ENCODE measurements around the gene ADD1. TPM values are rescaled to one million over a fixed set of nuclear protein-coding genes. Genes with fewer than 3 reads are reported as not detected.

The ADD1 gene
- total RNA-seq, 4 donors from 2014 or later: 253 to 402 (median 311) TPM

DNA sequence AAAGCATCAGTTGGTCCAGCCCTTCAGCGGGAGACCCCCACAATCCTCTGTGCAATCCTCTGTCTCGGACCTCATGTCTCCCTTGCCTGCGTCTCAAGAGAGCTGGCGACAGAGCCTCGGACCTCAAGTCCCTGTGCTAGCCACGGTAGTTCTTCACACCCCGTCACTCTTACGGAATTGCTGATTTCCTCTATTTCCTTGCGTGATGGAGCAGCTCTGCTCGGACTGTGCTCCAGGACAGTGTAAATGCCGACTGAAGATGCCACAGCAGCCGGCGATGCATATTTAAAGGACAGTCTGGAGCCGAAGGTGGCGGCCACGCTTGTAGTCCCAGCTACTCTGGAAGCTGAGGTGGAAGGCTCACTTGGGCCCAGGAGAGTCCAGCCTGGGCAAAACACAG lies 121.6 kb downstream of the ADD1 start:
- no peaks in the 10 kb centered on the region for H3K27me3 ChIP-seq
- 95% methylated on average over 13 of the region's 16 CpGs for WGBS

DNA sequence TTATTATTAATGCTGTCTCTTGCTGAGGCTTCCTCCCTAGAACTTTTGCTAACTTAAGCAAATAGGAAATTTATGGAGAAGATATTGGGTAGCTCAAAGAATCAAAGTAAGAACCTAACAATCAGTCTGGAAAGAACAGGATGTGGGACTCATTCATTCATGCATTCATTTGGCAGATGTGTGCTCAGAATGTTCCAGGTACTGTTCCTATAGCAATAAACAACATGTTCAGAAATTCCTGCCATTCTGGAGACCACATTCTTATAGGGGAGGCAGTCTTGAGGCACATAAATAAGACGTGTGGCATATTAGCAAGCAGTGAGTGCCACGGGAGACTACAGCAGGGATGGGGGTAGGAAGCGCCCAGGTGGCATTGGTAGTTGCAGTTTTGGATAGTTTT lies 124.7 kb downstream of the ADD1 start:
- WGBS: 65% methylated on average over 3 of the region's 3 CpGs
- intact Hi-C loops (cut with DNase I): loop anchor here (10.0 kb wide), 2 partner anchors 204 to 554 kb away; partner anchors contain the start of genes CFAP99 and ZFYVE28
- Histone ChIP-seq H3K4me3 (no peak overlapping the region), H3K36me3 (peaks cover 0 to 3% (median 0%) of the 10 kb centered on the region in 4 donors), H3K4me1 (peaks cover 9 to 16% (median 13%) of the 10 kb centered on the region in 4 donors), H3K27me3 (no peaks in the 10 kb centered on the region), H3K27ac (replicated peaks in 1 of 4) (no peak overlapping the region), H3K9me3 (no peaks in the 10 kb centered on the region)
- TF ChIP-seq POLR2A (IDR thresholded peaks at IDR 0.05; ENCODE audit: low read depth): no peak
- TF ChIP-seq POLR2AphosphoS5 (IDR thresholded peaks at IDR 0.05): no peak
- TF ChIP-seq, protein P1, sequence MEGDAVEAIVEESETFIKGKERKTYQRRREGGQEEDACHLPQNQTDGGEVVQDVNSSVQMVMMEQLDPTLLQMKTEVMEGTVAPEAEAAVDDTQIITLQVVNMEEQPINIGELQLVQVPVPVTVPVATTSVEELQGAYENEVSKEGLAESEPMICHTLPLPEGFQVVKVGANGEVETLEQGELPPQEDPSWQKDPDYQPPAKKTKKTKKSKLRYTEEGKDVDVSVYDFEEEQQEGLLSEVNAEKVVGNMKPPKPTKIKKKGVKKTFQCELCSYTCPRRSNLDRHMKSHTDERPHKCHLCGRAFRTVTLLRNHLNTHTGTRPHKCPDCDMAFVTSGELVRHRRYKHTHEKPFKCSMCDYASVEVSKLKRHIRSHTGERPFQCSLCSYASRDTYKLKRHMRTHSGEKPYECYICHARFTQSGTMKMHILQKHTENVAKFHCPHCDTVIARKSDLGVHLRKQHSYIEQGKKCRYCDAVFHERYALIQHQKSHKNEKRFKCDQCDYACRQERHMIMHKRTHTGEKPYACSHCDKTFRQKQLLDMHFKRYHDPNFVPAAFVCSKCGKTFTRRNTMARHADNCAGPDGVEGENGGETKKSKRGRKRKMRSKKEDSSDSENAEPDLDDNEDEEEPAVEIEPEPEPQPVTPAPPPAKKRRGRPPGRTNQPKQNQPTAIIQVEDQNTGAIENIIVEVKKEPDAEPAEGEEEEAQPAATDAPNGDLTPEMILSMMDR (IDR thresholded peaks at IDR 0.05): no peak
- no peak for TF ChIP-seq EP300 (IDR thresholded peaks at IDR 0.05)
- no peak for DNase-seq (ENCODE audit: extremely low spot score)

More for the DNA sequence above, 121.6 kb downstream of the ADD1 start:
- no peak overlapping the region for H3K4me3 ChIP-seq
- H3K9me3 ChIP-seq: no peaks in the 10 kb centered on the region
- TF ChIP-seq POLR2A (IDR thresholded peaks at IDR 0.05; ENCODE audit: low read depth): no peak
- TF ChIP-seq EP300 (IDR thresholded peaks at IDR 0.05): no peak
- TF ChIP-seq, protein P1 (IDR thresholded peaks at IDR 0.05): no peak
- TF ChIP-seq POLR2AphosphoS5 (IDR thresholded peaks at IDR 0.05): no peak
- intact Hi-C loops (cut with DNase I): loop anchor here (10.0 kb wide), 2 partner anchors 200 to 550 kb away; partner anchors contain the start of genes CFAP99 and ZFYVE28
- H3K36me3 ChIP-seq: no peaks in the 10 kb centered on the region
- no peak for DNase-seq (ENCODE audit: extremely low spot score)
- H3K4me1 ChIP-seq: peaks cover 25 to 33% (median 29%) of the 10 kb centered on the region in 4 donors
- no peak overlapping the region for H3K27ac ChIP-seq (replicated peaks in 1 of 4)

DNA sequence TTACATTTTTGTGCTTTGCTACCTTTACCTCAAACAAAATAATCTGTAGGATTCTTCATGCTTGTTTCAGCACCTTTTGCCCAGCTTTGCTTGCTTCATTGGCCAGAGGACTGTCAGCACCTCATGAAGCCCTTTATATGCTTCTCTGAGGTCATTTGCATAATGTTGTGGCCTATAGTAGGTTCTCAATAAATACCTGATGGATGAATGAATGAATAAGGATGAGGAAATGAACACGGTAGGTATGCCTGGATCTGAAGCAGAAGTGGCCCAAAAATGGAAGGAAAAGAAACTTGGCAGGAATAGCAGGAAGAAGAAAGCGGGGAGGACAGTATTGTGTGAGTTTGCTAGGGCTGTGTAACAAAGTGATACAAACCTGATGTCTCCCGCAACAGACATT lies 127.6 kb downstream of the ADD1 start:
- H3K9me3 ChIP-seq: no peaks in the 10 kb centered on the region
- intact Hi-C loops (cut with DNase I): no loop called here
- H3K4me1 ChIP-seq: no peaks in the 10 kb centered on the region
- H3K27me3 ChIP-seq: no peaks in the 10 kb centered on the region
- 88% methylated on average over 3 of the region's 3 CpGs for WGBS
- no peak overlapping the region for H3K4me3 ChIP-seq
- DNase-seq (ENCODE audit: extremely low spot score): no peak
- TF ChIP-seq POLR2A (IDR thresholded peaks at IDR 0.05; ENCODE audit: low read depth): no peak
- no peak for TF ChIP-seq POLR2AphosphoS5 (IDR thresholded peaks at IDR 0.05)
- TF ChIP-seq, protein P1 (IDR thresholded peaks at IDR 0.05): no peak
- no peak for TF ChIP-seq EP300 (IDR thresholded peaks at IDR 0.05)
- peaks cover 0 to 3% (median 0%) of the 10 kb centered on the region in 4 donors for H3K36me3 ChIP-seq
- no peak overlapping the region for H3K27ac ChIP-seq (replicated peaks in 1 of 4)

DNA sequence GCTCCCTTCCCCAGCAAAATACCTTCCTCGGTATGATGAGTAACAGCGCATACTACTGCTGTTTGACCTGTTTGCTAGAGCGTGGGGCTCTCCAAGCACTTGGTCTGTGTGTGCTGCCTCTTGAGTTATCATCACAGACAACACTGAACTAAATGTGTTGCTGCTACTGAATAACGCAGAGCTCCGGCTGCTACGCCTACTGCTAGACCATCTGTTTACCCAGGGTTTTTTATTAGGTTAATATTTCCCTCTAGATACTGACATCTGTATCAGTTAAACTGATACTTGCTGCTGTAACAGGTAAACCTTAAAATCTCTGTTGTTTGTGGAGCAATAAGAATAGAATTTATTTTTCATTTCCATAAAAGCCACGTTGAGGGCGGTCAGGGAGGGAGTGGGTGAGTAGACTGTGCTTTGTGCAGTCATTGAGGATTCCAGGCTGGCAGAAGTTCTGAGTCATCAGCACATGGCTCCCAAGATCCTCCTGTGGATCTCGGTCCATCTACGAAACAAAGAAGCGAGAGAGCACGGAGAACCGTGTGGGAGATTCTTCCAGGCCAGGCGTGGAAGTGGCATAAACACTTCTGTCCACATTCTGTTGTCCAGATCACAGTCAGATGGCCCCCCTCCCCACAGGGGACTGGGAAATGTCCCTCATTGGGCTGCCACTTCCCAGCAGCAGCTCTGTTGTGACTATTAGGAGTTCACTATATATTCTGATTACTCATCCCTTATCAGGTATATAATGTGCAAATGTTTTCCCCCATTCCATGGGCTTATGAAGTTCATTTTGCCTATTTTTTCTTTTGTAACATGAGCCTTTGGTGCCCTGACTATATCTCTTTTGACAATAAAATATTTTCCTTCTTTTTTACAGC lies 133.8 kb downstream of the ADD1 start:
- peaks cover 0 to 3% (median 0%) of the 10 kb centered on the region in 4 donors for H3K36me3 ChIP-seq
- H3K4me1 ChIP-seq: peaks cover 0 to 3% (median 0%) of the 10 kb centered on the region in 4 donors
- peaks cover 0 to 5% (median 3%) of the 10 kb centered on the region in 4 donors for H3K9me3 ChIP-seq
- DNase-seq (ENCODE audit: extremely low spot score): no peak
- no peak overlapping the region for H3K27ac ChIP-seq (replicated peaks in 1 of 4)
- H3K4me3 ChIP-seq: no peak overlapping the region
- TF ChIP-seq, protein P1 (IDR thresholded peaks at IDR 0.05): no peak
- no peak for TF ChIP-seq POLR2AphosphoS5 (IDR thresholded peaks at IDR 0.05)
- intact Hi-C loops (cut with DNase I): loop anchor here (5.0 kb wide), 1 partner anchor 60 kb away; no protein-coding TSS in a partner anchor
- no peaks in the 10 kb centered on the region for H3K27me3 ChIP-seq
- whole genome bisulfite sequencing: 78% methylated on average over 14 of the region's 14 CpGs

Other genes starting within 250 kb of the ADD1 start
- 10 to 100 TPM; 56.1 to 85.5 (median 75.4) TPM for gene TNIP2, start 87.5 kb upstream of the ADD1 start, total RNA-seq
- gene SH3BP2, start 50.8 kb upstream of the ADD1 start, total RNA-seq: 10 to 100 TPM; 25.2 to 34.5 (median 31.5) TPM
- gene NOP14, start 119.6 kb downstream of the ADD1 start, total RNA-seq: 10 to 100 TPM; 16.7 to 21.1 (median 18.8) TPM
- 1 to 10 TPM; 4.8 to 8.0 (median 6.4) TPM for gene GRK4, start 119.7 kb downstream of the ADD1 start, total RNA-seq
- not detected for gene HTT-AS, start 230.7 kb downstream of the ADD1 start, total RNA-seq
- 10 to 100 TPM; 30.2 to 65.7 (median 49.3) TPM for gene HTT, start 230.8 kb downstream of the ADD1 start, total RNA-seq